ENCODE measurements around the gene KMO.

KMO gene

DNA sequence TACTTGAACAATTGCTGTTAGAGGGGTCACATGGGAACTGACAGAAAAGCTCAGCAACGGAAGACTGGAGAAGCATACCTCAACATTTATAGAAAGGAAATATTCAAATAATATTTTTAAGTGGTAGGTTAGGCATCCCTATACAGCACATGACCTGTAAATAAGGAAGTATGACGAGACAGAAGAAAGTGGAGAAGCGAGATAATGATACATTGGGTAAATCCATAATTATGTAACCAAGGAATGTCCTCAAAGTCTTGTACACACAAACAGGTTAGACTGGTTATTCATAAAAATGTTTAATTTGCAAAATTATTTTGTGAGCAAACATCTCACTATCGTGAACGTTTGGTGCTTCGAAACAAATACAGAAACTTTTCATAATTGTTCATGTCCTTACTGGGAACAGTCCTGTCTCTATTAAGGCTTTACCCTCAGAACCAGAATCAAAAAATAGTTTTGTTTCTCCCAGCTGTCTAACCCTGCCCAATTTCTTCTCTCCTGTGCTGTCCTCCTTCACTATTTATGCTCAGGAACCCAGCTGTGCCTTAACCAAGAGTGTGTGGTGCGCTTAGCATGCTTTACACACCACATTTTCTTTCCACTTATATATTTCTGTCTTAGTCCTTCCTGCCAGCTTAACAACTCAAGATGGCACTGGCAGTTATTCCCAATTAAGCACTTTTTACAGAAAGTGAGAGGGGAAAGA lies 10.2 kb downstream of the KMO start:
- no peak for DNase-seq

DNA sequence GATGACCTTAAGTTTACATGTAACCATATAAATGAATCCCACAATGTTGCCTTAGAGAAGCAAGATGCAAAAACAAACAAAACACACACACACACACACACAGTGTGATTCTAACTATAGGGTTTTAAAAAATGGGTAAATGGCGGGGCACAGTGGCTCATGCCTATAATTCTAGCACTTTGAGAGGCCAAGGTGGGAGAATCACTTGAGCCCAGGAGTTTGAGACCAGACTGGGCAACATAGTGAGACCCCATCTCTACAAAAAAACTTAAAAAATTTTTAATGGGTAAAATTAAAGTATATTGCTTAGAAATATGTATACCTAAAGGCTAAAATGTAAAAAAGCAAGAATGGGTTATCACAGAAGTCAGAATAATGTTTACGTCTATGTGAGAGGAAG lies 15.8 kb downstream of the KMO start:
- no peak for DNase-seq

DNA sequence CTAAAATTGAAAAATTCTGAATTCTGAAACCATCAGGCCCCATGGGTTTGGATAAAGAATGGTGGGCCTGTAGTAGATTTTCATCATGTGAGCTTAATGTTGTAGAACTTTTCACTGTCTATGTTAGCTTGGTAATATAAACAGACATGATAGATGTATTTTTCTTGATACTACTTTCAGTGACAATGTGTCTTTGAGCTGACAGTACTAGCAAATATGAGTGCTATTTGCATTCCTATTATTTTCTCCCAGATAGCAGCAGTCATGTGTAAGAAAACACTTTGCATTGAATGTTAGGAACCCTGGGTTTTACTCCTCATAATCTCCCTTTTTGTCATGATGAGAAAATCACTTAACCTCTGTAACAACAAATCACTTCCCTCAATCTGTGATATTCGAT lies 18.1 kb downstream of the KMO start:
- no peak for DNase-seq

DNA sequence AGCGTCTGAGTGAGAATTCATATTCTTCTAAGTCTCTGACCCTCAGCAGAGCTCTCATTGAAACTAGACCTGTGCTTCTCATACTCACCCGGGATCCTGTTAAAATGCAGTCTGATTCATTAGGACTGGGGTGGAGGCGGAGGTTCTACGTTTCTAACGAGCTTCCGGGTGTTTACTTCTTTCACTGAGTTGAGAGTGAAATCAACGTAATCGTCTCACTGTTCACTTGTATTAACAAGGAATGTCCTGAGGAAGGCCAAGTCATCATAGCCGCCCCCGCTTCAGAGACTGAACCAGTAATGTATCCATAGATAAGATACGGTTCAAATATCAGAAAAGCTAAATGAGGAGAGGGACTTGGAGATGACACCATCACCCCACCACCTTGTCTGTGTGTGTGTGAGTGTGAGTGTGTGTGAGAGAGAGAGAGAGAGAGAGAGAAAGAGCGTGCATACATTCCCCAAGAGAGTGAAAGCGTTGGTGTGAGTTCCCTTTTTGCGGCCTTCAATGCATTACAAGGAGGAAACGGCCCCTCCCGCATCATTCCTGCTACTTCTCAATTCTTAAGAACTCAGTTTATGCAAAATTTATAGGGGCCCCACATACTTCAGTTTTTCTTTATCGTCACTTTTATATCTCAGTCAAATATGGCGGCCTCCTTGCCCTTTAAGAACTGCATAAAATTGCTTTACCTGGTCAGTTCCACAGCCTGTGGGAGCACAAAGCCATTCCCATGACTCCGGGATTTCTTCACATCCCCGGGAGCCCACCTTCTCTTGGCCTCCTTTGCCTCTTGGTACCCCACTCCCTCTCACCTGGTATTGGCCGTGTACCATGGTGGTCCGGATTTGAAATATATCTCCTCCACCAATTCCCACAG lies 19.8 kb downstream of the KMO start:
- peak; percentile 29 to 41 for DNase-seq

DNA sequence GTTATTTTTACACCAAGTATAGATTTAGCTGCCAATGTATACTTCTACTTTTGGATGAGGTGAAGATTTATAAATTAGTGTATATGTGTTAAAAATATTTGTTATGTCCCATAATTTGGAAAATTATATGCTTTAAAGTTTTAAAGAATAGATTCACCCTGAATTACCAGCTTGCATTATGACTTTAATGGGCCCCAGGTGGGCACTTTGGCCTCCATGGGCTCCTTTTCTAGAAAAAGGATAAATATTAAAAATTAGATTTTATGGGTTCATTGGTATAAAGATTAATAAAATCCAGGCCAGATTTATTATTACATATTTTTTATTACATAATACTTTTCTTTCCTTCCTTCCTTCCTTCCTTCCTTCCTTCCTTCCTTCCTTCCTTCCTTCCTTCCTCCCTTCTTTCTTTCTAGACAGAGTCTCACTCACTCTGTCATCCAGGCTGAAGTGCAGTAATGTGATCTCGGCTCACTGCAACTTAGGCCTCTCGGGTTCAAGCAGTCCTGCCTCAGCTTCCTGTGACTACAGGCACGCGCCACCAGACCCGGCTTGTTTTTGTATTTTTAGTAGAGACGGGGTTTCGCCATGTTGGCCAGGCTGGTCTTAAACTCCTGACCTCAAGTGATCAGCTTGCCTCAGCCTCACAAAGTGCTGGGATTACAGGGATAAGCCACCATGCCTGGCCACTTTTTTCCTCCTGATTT lies 21.9 kb downstream of the KMO start:
- DNase-seq: no peak

DNA sequence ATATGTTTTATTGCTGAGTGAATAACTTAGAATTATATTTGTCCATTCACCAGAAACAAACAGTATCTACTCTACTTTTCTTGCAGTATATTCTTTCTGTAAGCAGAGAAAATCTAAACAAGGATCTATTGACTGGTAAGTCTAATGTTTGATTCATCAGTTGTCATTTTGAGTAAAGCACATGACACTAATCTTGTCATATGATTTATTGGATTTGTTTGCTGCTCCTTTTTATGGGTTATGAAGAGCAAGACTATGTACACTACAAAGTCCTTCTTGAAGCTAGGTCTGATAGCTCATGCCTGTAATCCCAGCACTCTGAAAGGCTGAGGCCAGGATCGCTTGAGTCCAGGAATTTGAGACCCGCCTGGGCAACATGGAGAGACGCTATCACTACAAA lies 23.3 kb downstream of the KMO start:
- no peak for DNase-seq

DNA sequence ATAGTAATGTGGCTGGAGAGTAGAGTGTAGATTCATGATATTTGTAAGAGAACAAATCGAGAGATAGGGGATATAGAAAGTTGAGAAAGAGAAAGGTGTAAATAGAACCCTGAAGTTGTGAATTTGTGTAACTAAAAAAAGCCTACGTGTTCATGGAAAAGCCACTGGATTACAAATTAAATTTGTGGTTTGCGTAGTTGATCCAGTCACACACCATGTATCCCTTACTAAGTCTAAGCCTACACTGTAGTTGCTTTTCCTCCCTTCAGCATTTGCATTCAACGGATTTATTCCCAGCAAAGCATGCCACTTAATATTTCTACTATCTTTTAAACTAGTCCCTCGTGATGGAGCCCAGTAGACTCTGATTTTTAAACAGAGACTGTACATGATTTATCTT lies 24.9 kb downstream of the KMO start:
- DNase-seq: no peak

DNA sequence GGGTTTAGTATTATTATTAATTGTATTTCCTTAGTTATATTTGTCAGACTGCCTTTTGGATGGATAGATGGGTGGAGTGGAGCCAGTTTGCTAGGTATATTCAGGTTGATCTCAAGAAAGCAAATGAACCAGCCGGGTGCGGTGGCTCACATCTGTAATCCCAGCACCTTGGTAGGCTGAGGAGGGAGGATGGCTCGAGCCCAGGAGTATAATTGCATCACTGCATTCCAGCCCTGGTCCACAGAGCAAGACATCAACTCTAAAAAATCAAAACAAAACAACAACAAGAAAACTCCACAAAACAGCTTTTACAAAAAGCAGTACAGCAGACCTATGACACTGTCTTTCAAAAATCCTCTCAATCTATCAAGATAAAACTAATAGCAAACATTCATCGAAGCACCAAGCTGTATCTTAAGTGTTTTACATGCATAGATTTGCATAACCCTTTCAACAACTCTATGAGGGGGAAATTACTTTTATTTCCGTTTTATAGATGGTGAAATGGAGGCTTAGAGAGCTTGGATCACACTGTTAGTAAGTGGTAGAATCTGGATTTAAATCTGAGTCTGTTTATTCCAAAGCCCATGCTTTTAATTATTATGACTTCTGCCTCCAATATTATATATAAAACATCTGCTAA lies 25.5 kb downstream of the KMO start:
- no peak for DNase-seq

DNA sequence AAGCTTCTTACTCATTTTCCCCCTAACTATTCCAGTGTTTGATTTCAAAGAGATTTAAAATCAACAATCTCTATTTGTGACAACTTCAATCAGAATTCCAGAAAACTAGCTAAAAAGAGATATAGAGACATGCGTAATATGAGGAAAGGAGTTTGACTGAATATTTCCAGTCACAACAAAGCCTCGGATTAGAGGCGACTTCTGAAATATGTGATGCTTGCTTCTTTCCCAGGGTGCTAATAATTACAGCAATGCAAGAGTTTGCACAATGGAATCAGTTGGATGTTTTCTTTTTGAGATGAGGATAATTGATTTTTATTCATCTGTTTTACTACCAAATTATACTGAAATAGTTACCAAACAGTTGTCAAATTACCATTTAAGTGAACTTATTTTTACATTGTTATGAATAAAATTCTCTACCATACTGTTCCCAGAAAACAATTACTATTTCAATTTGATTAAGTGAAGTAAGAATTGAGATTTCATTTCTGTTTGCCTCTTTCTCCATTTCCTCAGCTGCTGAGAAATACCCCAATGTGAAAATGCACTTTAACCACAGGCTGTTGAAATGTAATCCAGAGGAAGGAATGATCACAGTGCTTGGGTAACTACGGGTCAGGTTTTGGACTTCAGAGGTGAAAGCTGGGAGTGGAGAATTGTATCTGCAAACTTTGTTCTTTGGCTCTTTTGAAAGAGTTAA lies 28.1 kb downstream of the KMO start:
- DNase-seq: no peak

DNA sequence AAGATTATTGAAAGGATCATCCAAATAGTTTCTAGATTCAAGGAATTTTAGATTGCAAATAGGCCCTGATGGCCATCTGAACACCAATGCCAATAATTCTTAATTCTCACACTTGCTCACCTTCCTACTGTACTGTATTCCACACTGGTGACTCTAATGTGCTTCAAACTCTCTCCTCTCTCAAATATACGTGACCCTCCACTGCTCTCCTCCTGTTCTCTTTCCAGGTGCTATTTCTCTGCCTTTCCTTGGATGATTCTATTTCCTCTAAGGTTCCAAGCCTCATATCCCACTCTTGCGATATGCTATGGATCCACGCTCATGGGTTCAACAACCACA lies 28.6 kb downstream of the KMO start:
- no peak for DNase-seq

DNA sequence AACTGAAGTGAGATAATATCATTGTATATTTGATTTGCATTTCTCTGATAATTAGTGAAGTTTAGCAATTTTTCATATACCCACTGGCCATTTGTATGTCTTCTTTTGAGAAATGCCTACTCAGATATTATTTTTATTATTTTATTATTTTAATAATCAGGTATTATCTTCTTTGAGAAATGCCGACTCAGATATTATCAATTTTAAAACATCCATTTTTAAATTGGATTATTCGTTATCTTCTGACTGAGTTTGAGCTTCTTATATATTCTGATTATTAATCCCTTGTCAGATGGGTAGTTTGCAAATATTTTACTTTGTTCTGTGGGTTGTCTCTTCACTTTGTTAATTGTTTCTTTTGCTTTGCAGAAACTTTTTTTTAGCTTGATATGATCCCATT lies 37.7 kb downstream of the KMO start:
- DNase-seq: no peak

DNA sequence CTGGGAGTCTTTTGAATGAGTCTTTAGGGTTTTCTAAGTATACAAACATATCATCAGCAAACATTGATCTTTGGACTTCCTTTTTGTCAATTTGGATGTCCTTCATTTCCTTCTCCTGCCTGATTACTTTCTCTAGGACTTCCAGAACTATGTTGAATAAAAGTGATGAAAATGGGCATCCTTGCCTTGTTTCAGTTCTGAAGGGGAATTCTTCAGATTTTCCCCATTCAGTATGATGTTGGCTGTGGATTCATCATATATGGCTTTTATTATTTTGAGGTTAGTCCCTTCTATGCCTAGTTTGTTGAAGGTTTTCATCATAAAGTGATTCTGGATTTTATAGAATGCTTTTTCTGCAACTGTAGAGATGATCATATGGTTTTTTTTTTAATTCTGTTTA lies 42.0 kb downstream of the KMO start:
- no peak for DNase-seq

DNA sequence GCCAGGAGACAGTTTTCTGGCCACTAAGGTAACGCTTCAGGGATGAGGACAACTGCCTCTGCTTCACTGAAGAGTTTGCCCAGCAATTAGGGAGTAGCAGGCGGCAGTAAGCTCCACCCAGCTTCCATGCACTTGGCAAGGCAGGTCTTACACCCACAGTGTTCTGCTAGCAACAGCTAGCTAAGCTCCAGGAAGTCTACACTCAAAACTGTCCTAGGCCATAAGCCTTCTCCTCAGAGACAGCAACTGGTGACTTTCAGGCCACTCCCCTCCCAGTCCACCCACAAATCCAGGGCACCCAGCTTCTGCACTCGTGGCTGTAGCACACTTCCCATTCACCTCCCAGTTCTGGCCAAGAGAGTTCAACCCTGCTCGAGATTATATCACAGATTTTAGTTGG lies 47.3 kb downstream of the KMO start:
- no peak for DNase-seq

DNA sequence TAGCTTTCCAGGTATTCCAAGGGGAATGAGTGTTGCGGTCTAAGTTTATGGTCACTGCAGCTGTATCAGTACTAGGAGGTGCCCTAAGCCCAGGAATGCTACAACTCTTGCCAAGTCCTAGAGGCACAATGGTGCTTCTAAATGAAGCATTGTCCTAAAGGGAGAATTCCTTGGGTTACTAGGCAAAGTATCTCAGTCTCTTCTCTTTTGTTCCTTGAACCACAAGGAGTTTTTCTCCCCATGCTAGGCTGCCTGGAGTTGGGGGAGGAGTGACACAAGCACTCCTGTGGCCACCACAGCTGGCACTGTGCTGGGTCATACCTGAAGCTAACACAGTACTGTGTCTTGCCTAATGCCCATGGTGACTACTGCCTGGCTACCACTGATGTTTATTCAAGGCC lies 50.7 kb downstream of the KMO start:
- no peak for DNase-seq

DNA sequence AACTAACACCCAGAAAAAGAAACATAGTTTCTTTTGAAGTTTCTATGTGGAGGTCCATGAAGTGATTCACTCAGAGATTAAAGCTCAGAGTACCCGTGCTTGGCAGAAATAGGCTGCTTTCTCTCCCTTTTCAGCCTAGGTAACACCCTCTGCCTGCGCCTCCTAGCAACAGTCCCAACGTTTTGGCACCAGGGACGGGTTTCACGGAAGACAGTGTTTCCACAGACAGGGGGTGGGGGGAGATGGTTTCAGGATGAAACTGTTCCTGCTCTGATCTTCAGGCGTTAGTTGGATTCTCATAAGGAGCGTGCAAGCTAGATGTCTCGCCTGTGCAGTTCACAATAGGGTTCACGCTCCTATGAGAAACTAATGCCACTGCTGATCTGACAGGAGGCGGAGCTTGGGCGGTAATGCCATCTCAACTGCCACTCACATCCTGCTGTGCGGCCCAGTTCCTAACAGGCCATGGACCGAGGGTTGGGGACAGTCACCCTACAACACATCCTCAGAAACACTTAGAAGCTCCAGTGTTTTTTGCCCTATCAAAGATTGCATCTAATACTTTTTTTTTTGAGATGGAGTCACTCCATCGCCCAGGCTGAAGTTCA lies 54.8 kb downstream of the KMO start:
- no peak for DNase-seq

DNA sequence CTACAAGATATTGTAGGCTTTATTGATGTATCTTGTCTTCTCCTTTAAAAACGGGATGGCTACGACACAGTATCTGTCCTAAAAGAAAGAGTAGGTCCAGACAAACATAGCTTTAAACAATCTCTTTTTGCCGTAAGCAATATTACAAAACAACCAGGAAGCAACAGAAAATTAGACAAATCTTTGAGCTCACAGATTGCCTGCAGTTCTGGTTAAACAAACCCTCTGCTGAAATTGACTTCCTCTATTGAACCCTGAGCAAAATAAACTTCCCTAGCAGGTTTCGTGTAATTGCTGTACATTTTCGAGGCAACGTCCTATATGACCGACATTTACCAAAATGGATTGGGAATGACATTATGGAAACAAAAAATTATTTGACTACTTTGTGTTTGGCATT lies 57.3 kb downstream of the KMO start:
- DNase-seq: no peak

DNA sequence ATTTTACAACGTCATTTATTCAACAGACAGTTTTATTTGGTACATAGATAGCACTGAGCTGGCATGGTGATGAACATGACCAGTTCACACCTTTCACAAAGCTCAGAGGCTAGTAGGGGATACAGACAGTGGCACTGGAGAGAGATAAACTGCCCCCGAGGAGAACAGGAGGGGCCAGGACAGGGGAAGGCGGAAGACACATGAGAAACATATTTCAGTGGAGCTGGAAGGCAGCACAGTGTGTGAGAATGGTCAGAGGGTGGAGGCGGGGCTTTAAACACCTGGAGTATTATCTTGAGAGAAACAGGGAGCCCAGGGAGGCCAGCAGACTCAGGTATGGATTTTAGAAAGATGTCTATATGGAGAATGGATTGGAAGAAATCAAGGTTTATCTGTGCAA lies 58.5 kb downstream of the KMO start:
- DNase-seq: no peak

DNA sequence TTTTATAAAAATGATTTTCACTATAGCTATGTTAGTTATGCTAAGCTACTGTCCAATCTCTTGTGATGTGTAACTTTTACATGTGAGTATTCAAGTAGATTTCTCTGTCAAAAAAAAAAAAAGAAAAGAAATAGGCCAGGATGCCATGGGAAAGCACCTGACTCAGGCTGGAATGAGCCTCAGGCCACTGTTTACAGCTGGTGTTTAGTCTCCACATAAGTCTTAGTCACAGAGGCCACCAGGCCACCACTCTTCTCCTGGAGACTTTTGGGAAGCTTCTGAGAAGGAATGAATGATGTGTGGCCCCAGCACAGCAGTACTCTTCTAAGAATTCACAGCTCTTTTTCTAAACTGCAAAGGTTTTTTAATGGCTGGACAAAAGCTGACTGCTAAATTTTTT lies 59.1 kb downstream of the KMO start:
- no peak for DNase-seq

DNA sequence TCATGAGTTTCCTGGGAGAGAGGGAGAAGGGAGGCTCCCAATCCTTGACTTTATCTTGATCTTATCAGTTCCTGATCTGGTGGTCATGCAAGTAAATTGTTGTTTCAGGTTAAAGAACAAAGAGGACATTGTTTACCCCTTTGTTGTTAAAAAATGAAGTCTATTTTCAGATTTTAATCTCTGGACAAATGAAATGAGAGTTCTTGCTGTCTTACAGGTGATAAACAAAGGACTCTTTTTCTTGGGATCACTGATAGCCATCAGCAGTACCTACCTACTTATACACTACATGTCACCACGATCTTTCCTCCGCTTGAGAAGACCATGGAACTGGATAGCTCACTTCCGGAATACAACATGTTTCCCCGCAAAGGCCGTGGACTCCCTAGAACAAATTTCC lies 59.6 kb downstream of the KMO start:
- DNase-seq: no peak

DNA sequence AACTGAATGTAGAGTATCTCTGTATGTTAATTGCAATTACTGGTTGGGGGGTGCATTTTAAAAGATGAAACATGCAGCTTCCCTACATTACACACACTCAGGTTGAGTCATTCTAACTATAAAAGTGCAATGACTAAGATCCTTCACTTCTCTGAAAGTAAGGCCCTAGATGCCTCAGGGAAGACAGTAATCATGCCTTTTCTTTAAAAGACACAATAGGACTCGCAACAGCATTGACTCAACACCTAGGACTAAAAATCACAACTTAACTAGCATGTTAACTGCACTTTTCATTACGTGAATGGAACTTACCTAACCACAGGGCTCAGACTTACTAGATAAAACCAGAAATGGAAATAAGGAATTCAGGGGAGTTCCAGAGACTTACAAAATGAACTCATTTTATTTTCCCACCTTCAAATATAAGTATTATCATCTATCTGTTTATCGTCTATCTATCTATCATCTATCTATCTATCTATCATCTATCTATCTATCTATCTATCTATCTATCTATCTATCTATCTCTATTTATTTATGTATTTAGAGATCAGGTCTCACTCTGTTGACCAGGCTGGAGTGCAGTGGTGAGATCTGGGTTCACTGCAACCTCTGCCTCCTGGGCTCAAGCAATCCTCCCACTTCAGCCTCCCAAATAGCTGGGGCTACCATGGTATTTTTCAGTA lies 60.2 kb downstream of the KMO start:
- no peak for DNase-seq

DNA sequence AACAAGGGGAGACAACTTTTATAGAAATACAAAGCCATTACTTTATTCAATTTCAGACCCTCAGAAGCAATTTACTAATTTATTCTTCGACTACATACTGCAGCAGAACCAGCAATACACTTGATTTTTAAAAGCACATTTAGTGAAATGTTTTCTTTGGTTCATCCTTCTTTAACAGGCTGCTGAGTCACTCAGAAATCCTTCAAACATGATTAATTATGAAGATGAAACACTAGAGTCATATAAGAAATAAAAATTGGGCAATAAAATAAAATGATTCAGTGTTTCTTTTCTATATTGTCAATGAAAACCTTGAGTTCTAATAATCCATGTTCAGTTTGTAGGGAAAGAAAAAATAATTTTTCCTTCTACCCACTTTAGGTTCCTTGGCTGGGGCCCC lies 61.0 kb downstream of the KMO start:
- DNase-seq: no peak

DNA sequence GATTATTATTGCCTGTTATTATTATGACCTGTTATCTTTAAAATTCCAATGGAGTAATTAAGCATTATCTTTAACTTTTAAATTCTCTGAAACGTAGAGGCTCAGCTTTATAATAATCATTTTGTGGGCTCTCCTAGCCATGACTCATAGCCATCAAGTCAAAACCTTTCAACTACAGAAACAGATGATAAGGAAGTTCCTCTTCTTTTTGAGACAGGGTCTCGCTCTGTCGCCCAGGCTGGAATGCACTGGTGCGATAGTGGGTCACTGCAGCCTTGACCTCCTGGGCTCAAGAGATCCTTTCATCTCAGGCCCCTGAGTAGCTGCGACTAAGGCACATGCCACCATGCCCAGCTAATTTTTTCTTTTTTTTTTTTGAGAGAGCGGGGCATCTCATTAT lies 64.5 kb downstream of the KMO start:
- no peak for DNase-seq
